ENCODE measurements around the gene ITPRID2.

The ITPRID2 gene

GRCh38 chr2:181878448-181878847 is 13.1 kb upstream of the ITPRID2 start:
- no peak overlapping the region for H3K4me2 ChIP-seq (ENCODE audit: low read depth, low read length)
- no peaks in the 10 kb centered on the region for H3K9me2 ChIP-seq (replicated peaks; ENCODE audit: insufficient read depth, low read length)
- H3K9ac ChIP-seq (ENCODE audit: low read length): no peak overlapping the region
- no peaks in the 10 kb centered on the region for H4K20me1 ChIP-seq (ENCODE audit: insufficient read depth, low read length)
- no peak for DNase-seq
- TF ChIP-seq CTCF (IDR thresholded peaks at IDR 0.05; ENCODE audit: low read length) (no peak), EZH2phosphoT487 (IDR thresholded peaks at IDR 0.05; ENCODE audit: low read length) (no peak), EZH2 (optimal IDR thresholded peaks at IDR 0.05; ENCODE audit: low read depth, low read length) (no peak)
- no peaks in the 10 kb centered on the region for H3F3A ChIP-seq (ENCODE audit: insufficient read depth, low read length)
- no peaks in the 10 kb centered on the region for H3K27me3 ChIP-seq (replicated peaks; ENCODE audit: insufficient read depth, low read length)
- H3K9me3 ChIP-seq (replicated peaks; ENCODE audit: insufficient read depth, low read length): no peaks in the 10 kb centered on the region
- H3K27ac ChIP-seq (ENCODE audit: low read length): no peak overlapping the region
- H2AFZ ChIP-seq (ENCODE audit: low read length): no peak overlapping the region
- no peak overlapping the region for H3K4me3 ChIP-seq (ENCODE audit: low read length)
- no peaks in the 10 kb centered on the region for H3K4me1 ChIP-seq (ENCODE audit: low read length)
- no peaks in the 10 kb centered on the region for H3K36me3 ChIP-seq (replicated peaks; ENCODE audit: insufficient read depth, low read length)
- H3K79me2 ChIP-seq (ENCODE audit: low read length): no peaks in the 10 kb centered on the region

GRCh38 chr2:181879295-181879694 is 12.2 kb upstream of the ITPRID2 start:
- H3K79me2 ChIP-seq (ENCODE audit: low read length): no peaks in the 10 kb centered on the region
- H3K9me2 ChIP-seq (replicated peaks; ENCODE audit: insufficient read depth, low read length): no peaks in the 10 kb centered on the region
- H3K27ac ChIP-seq (ENCODE audit: low read length): no peak overlapping the region
- H3F3A ChIP-seq (ENCODE audit: insufficient read depth, low read length): no peaks in the 10 kb centered on the region
- no peak overlapping the region for H3K4me2 ChIP-seq (ENCODE audit: low read depth, low read length)
- no peaks in the 10 kb centered on the region for H3K4me1 ChIP-seq (ENCODE audit: low read length)
- no peak overlapping the region for H3K4me3 ChIP-seq (ENCODE audit: low read length)
- H3K9ac ChIP-seq (ENCODE audit: low read length): no peak overlapping the region
- H2AFZ ChIP-seq (ENCODE audit: low read length): no peak overlapping the region
- H4K20me1 ChIP-seq (ENCODE audit: insufficient read depth, low read length): no peaks in the 10 kb centered on the region
- DNase-seq: no peak
- H3K27me3 ChIP-seq (replicated peaks; ENCODE audit: insufficient read depth, low read length): no peaks in the 10 kb centered on the region
- no peak for TF ChIP-seq EZH2phosphoT487 (IDR thresholded peaks at IDR 0.05; ENCODE audit: low read length)
- no peak for TF ChIP-seq EZH2 (optimal IDR thresholded peaks at IDR 0.05; ENCODE audit: low read depth, low read length)
- no peak for TF ChIP-seq CTCF (IDR thresholded peaks at IDR 0.05; ENCODE audit: low read length)
- H3K9me3 ChIP-seq (replicated peaks; ENCODE audit: insufficient read depth, low read length): no peaks in the 10 kb centered on the region
- no peaks in the 10 kb centered on the region for H3K36me3 ChIP-seq (replicated peaks; ENCODE audit: insufficient read depth, low read length)

GRCh38 chr2:181882246-181883020 is 9.1 kb upstream of the ITPRID2 start:
- Histone ChIP-seq H3F3A (ENCODE audit: insufficient read depth, low read length) (no peaks in the 10 kb centered on the region), H3K27me3 (replicated peaks; ENCODE audit: insufficient read depth, low read length) (no peaks in the 10 kb centered on the region), H3K4me1 (ENCODE audit: low read length) (no peaks in the 10 kb centered on the region), H3K9me3 (replicated peaks; ENCODE audit: insufficient read depth, low read length) (no peaks in the 10 kb centered on the region), H3K4me3 (ENCODE audit: low read length) (no peak overlapping the region), H2AFZ (ENCODE audit: low read length) (no peak overlapping the region), H3K36me3 (replicated peaks; ENCODE audit: insufficient read depth, low read length) (no peaks in the 10 kb centered on the region), H3K9me2 (replicated peaks; ENCODE audit: insufficient read depth, low read length) (no peaks in the 10 kb centered on the region), H3K4me2 (ENCODE audit: low read depth, low read length) (no peak overlapping the region), H4K20me1 (ENCODE audit: insufficient read depth, low read length) (no peaks in the 10 kb centered on the region), H3K79me2 (ENCODE audit: low read length) (no peaks in the 10 kb centered on the region), H3K9ac (ENCODE audit: low read length) (no peak overlapping the region), H3K27ac (ENCODE audit: low read length) (no peak overlapping the region)
- DNase-seq: no peak
- TF ChIP-seq EZH2 (optimal IDR thresholded peaks at IDR 0.05; ENCODE audit: low read depth, low read length) (no peak), CTCF (IDR thresholded peaks at IDR 0.05; ENCODE audit: low read length) (no peak), EZH2phosphoT487 (IDR thresholded peaks at IDR 0.05; ENCODE audit: low read length) (no peak)
